ENCODE results near the gene ESPN. TPM values are rescaled to one million over a fixed set of nuclear protein-coding genes. Genes with fewer than 3 reads are reported as not detected.

The ESPN gene, protein sequence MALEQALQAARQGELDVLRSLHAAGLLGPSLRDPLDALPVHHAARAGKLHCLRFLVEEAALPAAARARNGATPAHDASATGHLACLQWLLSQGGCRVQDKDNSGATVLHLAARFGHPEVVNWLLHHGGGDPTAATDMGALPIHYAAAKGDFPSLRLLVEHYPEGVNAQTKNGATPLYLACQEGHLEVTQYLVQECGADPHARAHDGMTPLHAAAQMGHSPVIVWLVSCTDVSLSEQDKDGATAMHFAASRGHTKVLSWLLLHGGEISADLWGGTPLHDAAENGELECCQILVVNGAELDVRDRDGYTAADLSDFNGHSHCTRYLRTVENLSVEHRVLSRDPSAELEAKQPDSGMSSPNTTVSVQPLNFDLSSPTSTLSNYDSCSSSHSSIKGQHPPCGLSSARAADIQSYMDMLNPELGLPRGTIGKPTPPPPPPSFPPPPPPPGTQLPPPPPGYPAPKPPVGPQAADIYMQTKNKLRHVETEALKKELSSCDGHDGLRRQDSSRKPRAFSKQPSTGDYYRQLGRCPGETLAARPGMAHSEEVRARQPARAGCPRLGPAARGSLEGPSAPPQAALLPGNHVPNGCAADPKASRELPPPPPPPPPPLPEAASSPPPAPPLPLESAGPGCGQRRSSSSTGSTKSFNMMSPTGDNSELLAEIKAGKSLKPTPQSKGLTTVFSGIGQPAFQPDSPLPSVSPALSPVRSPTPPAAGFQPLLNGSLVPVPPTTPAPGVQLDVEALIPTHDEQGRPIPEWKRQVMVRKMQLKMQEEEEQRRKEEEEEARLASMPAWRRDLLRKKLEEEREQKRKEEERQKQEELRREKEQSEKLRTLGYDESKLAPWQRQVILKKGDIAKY
- total RNA-seq (2022) (2.2 and 3.4 TPM in 2 replicates), Bru-seq, nascent RNA (percentile 14 among the genes with signal in this experiment), BruChase-seq, experiment 1, labeled RNA remaining after a 6-hour chase (percentile 14 among the genes with signal in this experiment), BruChase-seq, experiment 2, labeled RNA remaining after a 2-hour chase (percentile 8 among the genes with signal in this experiment)
- long read RNA-seq, partial matches to known transcripts = 0 of 1 reads
- long read RNA-seq, other reads (novel, unspliced or antisense) = 1 of 1 reads

DNA sequence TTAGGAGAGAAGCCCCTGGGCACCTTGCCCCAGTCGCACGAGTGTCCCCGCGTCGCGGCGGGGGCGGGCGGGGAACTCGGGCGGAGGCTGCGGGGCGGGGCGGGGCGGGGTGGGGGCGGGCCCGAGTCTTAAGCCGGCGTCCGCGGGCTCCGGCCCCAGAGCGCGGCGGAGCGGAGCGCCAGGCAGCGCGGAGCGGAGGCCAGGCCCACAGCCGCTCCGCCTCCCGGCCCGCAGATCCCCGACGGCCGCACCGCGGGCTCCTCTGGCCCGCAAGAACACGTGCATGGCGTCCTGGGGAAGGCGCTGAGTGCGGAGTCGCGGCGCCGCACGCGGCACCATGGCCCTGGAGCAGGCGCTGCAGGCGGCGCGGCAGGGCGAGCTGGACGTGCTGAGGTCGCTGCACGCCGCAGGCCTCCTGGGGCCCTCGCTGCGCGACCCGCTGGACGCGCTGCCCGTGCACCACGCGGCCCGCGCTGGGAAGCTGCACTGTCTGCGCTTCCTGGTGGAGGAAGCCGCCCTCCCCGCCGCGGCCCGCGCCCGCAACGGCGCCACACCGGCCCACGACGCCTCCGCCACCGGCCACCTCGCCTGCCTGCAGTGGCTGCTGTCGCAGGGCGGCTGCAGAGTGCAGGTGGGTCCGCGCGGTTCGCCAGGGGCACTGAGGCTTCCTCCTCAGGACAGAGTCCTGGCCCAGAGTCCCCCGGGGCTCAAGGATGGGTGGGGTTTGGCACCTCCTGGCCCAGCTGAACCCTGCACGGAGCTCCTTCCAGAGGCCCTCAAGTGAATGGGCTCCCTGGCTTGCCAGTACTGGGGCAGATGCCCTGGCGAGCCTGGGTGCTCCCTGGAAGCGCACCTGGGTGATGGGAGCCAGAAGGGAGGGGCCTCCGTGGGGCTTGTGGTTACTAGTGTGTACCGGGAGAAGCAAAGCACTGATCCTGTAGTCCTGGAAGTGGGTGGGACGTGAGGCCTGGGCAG, at the start of gene ESPN:
Gene ESPN (plus strand): TSS at position 158 of the 975 bp plus-strand sequence. CDS start 180 bp downstream, at position 338.
- Mint-ChIP-seq H3K36me3 (ENCODE audit: insufficient read depth, unreplicated experiment) (peaks cover 10% of the 10 kb centered on the region), H3K4me3 (ENCODE audit: low read depth, unreplicated experiment) (no peak within 1 kb of the TSS), H3K27me3 (ENCODE audit: unreplicated experiment) (peaks cover 38% of the 10 kb centered on the region), H3K27ac (ENCODE audit: unreplicated experiment) (no peak within 1 kb of the TSS), H3K4me1 (ENCODE audit: low read depth, unreplicated experiment) (no peaks in the 10 kb centered on the region), H3K9me3 (ENCODE audit: low read depth, unreplicated experiment) (no peaks in the 10 kb centered on the region)
- intact Hi-C loops (cut with micrococcal nuclease; ENCODE audit: unreplicated experiment) = no loop called here
- CTCF ChIA-PET = interaction anchor here (0.6 kb wide), 1 partner anchor 15 kb away, joined by 4 read pairs; no protein-coding TSS in a partner anchor
- no TSS peak for BruUV-seq (replicated peaks)
- DNase-seq = no peak
- TF ChIP-seq, protein P1, sequence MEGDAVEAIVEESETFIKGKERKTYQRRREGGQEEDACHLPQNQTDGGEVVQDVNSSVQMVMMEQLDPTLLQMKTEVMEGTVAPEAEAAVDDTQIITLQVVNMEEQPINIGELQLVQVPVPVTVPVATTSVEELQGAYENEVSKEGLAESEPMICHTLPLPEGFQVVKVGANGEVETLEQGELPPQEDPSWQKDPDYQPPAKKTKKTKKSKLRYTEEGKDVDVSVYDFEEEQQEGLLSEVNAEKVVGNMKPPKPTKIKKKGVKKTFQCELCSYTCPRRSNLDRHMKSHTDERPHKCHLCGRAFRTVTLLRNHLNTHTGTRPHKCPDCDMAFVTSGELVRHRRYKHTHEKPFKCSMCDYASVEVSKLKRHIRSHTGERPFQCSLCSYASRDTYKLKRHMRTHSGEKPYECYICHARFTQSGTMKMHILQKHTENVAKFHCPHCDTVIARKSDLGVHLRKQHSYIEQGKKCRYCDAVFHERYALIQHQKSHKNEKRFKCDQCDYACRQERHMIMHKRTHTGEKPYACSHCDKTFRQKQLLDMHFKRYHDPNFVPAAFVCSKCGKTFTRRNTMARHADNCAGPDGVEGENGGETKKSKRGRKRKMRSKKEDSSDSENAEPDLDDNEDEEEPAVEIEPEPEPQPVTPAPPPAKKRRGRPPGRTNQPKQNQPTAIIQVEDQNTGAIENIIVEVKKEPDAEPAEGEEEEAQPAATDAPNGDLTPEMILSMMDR (IDR thresholded peaks at IDR 0.05; ENCODE audit: unreplicated experiment) = no peak

DNA sequence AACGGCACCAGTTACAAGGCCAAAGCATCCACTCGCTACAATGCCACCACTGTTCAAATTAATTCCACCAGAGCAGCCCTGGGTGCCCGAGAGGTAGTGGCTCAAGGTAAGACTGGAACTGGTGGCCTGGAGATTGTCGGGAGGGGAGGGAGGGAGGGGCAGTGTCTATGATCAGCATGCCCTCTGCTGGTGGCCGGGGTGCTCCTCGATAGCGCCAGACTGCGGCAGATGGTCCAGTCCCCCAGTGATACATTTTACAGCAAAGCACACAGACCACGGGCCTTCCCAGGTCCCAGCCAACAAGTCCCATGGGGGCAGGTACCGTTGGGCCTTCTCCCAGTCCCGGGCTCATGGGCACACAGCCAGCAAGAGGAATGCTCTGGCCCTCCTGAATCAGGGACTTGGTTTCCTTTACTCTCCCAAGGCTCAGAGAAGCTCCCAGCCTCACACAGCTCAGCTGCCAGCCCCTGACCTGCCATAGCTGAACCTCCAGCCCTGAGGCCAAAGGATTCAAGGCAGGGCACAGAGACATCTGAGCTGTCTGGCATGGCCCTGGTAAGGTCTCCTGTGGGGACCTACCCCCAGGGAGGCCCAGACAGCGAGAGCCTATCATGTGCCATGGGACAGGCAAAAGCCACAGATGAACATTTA, 46.4 kb upstream of the ESPN start:
- CTCF ChIA-PET = no interaction called here
- no TSS peak for BruUV-seq (replicated peaks)
- Mint-ChIP-seq H3K36me3 (ENCODE audit: insufficient read depth, unreplicated experiment) (no peaks in the 10 kb centered on the region), H3K9me3 (ENCODE audit: low read depth, unreplicated experiment) (no peaks in the 10 kb centered on the region), H3K27me3 (ENCODE audit: unreplicated experiment) (no peaks in the 10 kb centered on the region), H3K4me1 (ENCODE audit: low read depth, unreplicated experiment) (no peaks in the 10 kb centered on the region), H3K4me3 (ENCODE audit: low read depth, unreplicated experiment) (no peak overlapping the region), H3K27ac (ENCODE audit: unreplicated experiment) (no peak overlapping the region)
- TF ChIP-seq, protein P1 (IDR thresholded peaks at IDR 0.05; ENCODE audit: unreplicated experiment) = no peak
- intact Hi-C loops (cut with micrococcal nuclease; ENCODE audit: unreplicated experiment) = no loop called here
- DNase-seq = no peak

DNA sequence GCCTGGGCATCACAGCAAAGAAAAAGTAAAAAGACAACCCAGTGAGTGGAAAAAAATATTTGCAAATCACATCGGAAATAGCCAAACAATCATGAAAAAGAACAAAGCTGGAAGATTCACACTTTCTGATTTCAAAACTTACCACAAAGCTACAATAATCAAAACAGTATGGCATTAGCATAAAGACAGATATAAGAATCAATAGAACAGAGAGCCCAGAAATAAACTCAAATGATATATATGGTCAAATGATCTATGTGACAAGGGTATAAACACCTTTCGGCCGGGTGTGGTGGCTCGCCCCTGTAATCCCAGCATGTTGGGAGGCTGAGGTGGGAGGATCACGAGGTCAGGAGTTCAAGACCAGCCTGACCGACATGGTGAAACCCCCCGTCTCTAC, 44.5 kb upstream of the ESPN start:
- no peak for DNase-seq
- intact Hi-C loops (cut with micrococcal nuclease; ENCODE audit: unreplicated experiment) = no loop called here
- CTCF ChIA-PET = no interaction called here
- Mint-ChIP-seq H3K4me3 (ENCODE audit: low read depth, unreplicated experiment) (no peak overlapping the region), H3K9me3 (ENCODE audit: low read depth, unreplicated experiment) (no peaks in the 10 kb centered on the region), H3K27ac (ENCODE audit: unreplicated experiment) (no peak overlapping the region), H3K27me3 (ENCODE audit: unreplicated experiment) (no peaks in the 10 kb centered on the region), H3K4me1 (ENCODE audit: low read depth, unreplicated experiment) (no peaks in the 10 kb centered on the region), H3K36me3 (ENCODE audit: insufficient read depth, unreplicated experiment) (peaks cover under 1% of the 10 kb centered on the region)
- BruUV-seq (replicated peaks) = no TSS peak
- TF ChIP-seq, protein P1 (IDR thresholded peaks at IDR 0.05; ENCODE audit: unreplicated experiment) = no peak

All from Calu3 (cell line).